ENCODE results near the gene KLF6.

GRCh38 chr10:3764626-3765112 lies 20.3 kb downstream of the KLF6 start:
- TF ChIP-seq, protein P1, sequence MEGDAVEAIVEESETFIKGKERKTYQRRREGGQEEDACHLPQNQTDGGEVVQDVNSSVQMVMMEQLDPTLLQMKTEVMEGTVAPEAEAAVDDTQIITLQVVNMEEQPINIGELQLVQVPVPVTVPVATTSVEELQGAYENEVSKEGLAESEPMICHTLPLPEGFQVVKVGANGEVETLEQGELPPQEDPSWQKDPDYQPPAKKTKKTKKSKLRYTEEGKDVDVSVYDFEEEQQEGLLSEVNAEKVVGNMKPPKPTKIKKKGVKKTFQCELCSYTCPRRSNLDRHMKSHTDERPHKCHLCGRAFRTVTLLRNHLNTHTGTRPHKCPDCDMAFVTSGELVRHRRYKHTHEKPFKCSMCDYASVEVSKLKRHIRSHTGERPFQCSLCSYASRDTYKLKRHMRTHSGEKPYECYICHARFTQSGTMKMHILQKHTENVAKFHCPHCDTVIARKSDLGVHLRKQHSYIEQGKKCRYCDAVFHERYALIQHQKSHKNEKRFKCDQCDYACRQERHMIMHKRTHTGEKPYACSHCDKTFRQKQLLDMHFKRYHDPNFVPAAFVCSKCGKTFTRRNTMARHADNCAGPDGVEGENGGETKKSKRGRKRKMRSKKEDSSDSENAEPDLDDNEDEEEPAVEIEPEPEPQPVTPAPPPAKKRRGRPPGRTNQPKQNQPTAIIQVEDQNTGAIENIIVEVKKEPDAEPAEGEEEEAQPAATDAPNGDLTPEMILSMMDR (conservative IDR thresholded peaks at IDR 0.05), result no peak
- TF ChIP-seq ZFX (IDR thresholded peaks at IDR 0.05), result no peak
